CD14-positive monocyte (primary cell): ENCODE data around the gene PTPRN2. TPM values are rescaled to one million over a fixed set of nuclear protein-coding genes. Genes with fewer than 3 reads are reported as not detected.

ENCODE experiments used
- DNase-seq, 3 donors: peaks; one replicate each; pipeline ENCODE4 v3.0.0-alpha.2; 2011 to 2022
- H2AFZ ChIP-seq: 2 replicates; pipeline ENCODE4 v1.6.0; 2012; ENCODE audit warnings: mild to moderate bottlenecking, low read depth, low read length, inconsistent platforms; ENCODE audit not compliant: insufficient read depth, poor library complexity, severe bottlenecking
- H3K27ac ChIP-seq, 2 donors: 1 replicate in 1 of 2; 2 replicates in 1 of 2; pipeline ENCODE4 v1.5.1; 2012 to 2013; ENCODE audit warnings: low read length in 2 of 2, control low read depth in 1 of 2, inconsistent platforms in 1 of 2, low read depth in 1 of 2, mild to moderate bottlenecking in 1 of 2
- H3K27me3 ChIP-seq, 2 donors: one replicate each; pipeline versions ENCODE4 v1.6.0 to v1.6.1; 2011 to 2013; ENCODE audit warnings: low read length in 2 of 2; ENCODE audit not compliant: control insufficient read depth in 2 of 2, insufficient read depth in 2 of 2
- H3K36me3 ChIP-seq, 2 donors: replicated peaks in 1 of 2; 1 replicate in 1 of 2; 2 replicates in 1 of 2; pipeline versions ENCODE4 v1.5.1 to v1.6.1; 2012 to 2013; ENCODE audit warnings: low read length in 2 of 2, control low read depth in 1 of 2, inconsistent platforms in 1 of 2, mild to moderate bottlenecking in 1 of 2; ENCODE audit not compliant: insufficient read depth in 2 of 2, control insufficient read depth in 1 of 2
- H3K4me1 ChIP-seq, 2 donors: 1 replicate in 1 of 2; 2 replicates in 1 of 2; pipeline versions ENCODE4 v1.5.1 to v1.6.1; 2012 to 2013; ENCODE audit warnings: low read length in 2 of 2, control low read depth in 1 of 2, inconsistent platforms in 1 of 2, mild to moderate bottlenecking in 1 of 2, moderate library complexity in 1 of 2; ENCODE audit not compliant: insufficient read depth in 2 of 2, control insufficient read depth in 1 of 2
- H3K4me2 ChIP-seq: replicated peaks from 2 replicates; pipeline ENCODE3; 2012; ENCODE audit warnings: low read length, moderate library complexity, mild to moderate bottlenecking; ENCODE audit not compliant: poor library complexity, severe bottlenecking; ENCODE audit errors: extremely low read depth
- H3K4me3 ChIP-seq, 3 experiments: fragments of 200-600 bp in 1 of 3; sonication (generic) in 1 of 3; replicated peaks in 1 of 3; 1 replicate in 2 of 3; 2 replicates in 1 of 3; pipeline ENCODE4 v1.5.1; 2011 to 2013; ENCODE audit warnings: low read length in 3 of 3, mild to moderate bottlenecking in 3 of 3, control low read depth in 2 of 3, low read depth in 2 of 3, inconsistent platforms in 1 of 3, moderate library complexity in 1 of 3
- H3K79me2 ChIP-seq: 2 replicates; pipeline ENCODE4 v1.6.0; 2012; ENCODE audit warnings: mild to moderate bottlenecking, control low read depth, inconsistent platforms, low read length, moderate library complexity; ENCODE audit not compliant: insufficient read depth
- H3K9ac ChIP-seq: 2 replicates; pipeline ENCODE4 v1.6.0; 2017; ENCODE audit warnings: low read length, mild to moderate bottlenecking; ENCODE audit not compliant: insufficient read depth, poor library complexity, severe bottlenecking
- H3K9me3 ChIP-seq, 2 donors: replicated peaks in 1 of 2; 1 replicate in 1 of 2; 2 replicates in 1 of 2; pipeline versions ENCODE4 v1.5.1 to v1.6.1; 2012 to 2013; ENCODE audit warnings: low read length in 2 of 2, control low read depth in 1 of 2; ENCODE audit not compliant: control insufficient read depth in 1 of 2, insufficient read depth in 1 of 2
- H4K20me1 ChIP-seq: 2 replicates; pipeline ENCODE4 v1.6.0; 2012; ENCODE audit warnings: mild to moderate bottlenecking, low read length, control low read depth, moderate library complexity; ENCODE audit not compliant: insufficient read depth
- H3K27ac Mint-ChIP-seq, 7 donors: one replicate each; pipeline ENCODE4 v1.8.0; 2020; ENCODE audit warnings: mild to moderate bottlenecking in 7 of 7, mixed read lengths in 7 of 7, moderate library complexity in 6 of 7, inconsistent platforms in 2 of 7
- H3K27me3 Mint-ChIP-seq, 3 donors: one replicate each; pipeline ENCODE4 v1.8.0; 2021 to 2022; ENCODE audit warnings: low read depth in 3 of 3, mild to moderate bottlenecking in 3 of 3, mixed read lengths in 3 of 3, moderate library complexity in 3 of 3, inconsistent platforms in 1 of 3
- H3K36me3 Mint-ChIP-seq, 2 donors: one replicate each; pipeline ENCODE4 v1.8.0; 2020; ENCODE audit warnings: mixed read lengths in 2 of 2, inconsistent platforms in 1 of 2, mild to moderate bottlenecking in 1 of 2
- H3K4me1 Mint-ChIP-seq: one replicate; pipeline ENCODE4 v1.8.0; 2020; ENCODE audit warnings: mild to moderate bottlenecking, mixed read lengths
- H3K4me3 Mint-ChIP-seq, 2 donors: one replicate each; pipeline ENCODE4 v1.8.0; 2020; ENCODE audit warnings: mild to moderate bottlenecking in 2 of 2, mixed read lengths in 2 of 2, moderate library complexity in 1 of 2
- H3K9me3 Mint-ChIP-seq, 7 donors: one replicate each; pipeline ENCODE4 v1.8.0; 2020 to 2022; ENCODE audit warnings: mixed read lengths in 7 of 7, mild to moderate bottlenecking in 6 of 7, moderate library complexity in 6 of 7, inconsistent platforms in 2 of 7
- CTCF ChIP-seq: fragments of 200-600 bp; IDR thresholded peaks from one replicate; pipeline ENCODE4 v1.8.0; 2022; ENCODE audit warnings: antibody characterized with exemption, mild to moderate bottlenecking
- WGBS: methylation state at CpG from one replicate; pipeline ENCODE4 v1.1.5; 2013; ENCODE audit warnings: missing lambda C conversion rate; ENCODE audit not compliant: insufficient coverage; 5-methylcytosine and 5-hydroxymethylcytosine counted together
- intact Hi-C, 2 donors: fragments of 100-400 bp; cut with micrococcal nuclease; formaldehyde crosslinking; loops; one replicate each; pipeline versions ENCODE4 v1.15.0 to v1.15.1; 2023
- polyA plus RNA-seq, 3 donors: library from polyadenylated mRNA; depleted of rRNA in 1 of 3; unstranded in 2 of 3; stranded (reverse) in 1 of 3; fragments of 300-500 nt in 2 of 3; fragments of >200 nt in 1 of 3; fragmentation: Illumina TruSeq in 2 of 3; gene quantifications; 1 replicate in 2 of 3; 2 replicates in 1 of 3; pipeline ENCODE4 v1.2.3, GENCODE V29; 2012 to 2021

PTPRN2 gene
- polyA plus RNA-seq, 3 donors, result 0.25 to 1.4 (median 0.97) TPM

GRCh38 chr7:157997471-157997870, 590.2 kb downstream of the PTPRN2 start:
- no peaks in the 10 kb centered on the region for H4K20me1 ChIP-seq
- Mint-ChIP-seq H3K36me3 (no peaks in the 10 kb centered on the region), H3K4me1 (no peaks in the 10 kb centered on the region), H3K9me3 (peaks cover 0 to 8% (median 0%) of the 10 kb centered on the region in 7 donors), H3K27me3 (peaks cover 2 to 6% (median 6%) of the 10 kb centered on the region in 3 donors), H3K4me3 (no peak overlapping the region), H3K27ac (no peak overlapping the region)
- H3K36me3 ChIP-seq, result no peaks in the 10 kb centered on the region
- no peak overlapping the region for H2AFZ ChIP-seq
- no peak for TF ChIP-seq CTCF
- no peaks in the 10 kb centered on the region for H3K79me2 ChIP-seq
- DNase-seq, result no peak
- WGBS, result 72% methylated on average over 4 of the region's 5 CpGs
- H3K27ac ChIP-seq, result no peak overlapping the region
- H3K9me3 ChIP-seq, result no peaks in the 10 kb centered on the region
- H3K27me3 ChIP-seq, result no peaks in the 10 kb centered on the region
- intact Hi-C loops, result no loop called here
- H3K4me1 ChIP-seq, result no peaks in the 10 kb centered on the region
- H3K4me2 ChIP-seq, result no peak overlapping the region
- H3K4me3 ChIP-seq, result no peak overlapping the region
- H3K9ac ChIP-seq, result no peak overlapping the region

GRCh38 chr7:157997080-157997440, 590.6 kb downstream of the PTPRN2 start:
- Histone ChIP-seq H3K4me3 (no peak overlapping the region), H3K79me2 (no peaks in the 10 kb centered on the region), H3K27me3 (no peaks in the 10 kb centered on the region), H2AFZ (no peak overlapping the region), H3K9me3 (no peaks in the 10 kb centered on the region), H3K4me2 (no peak overlapping the region), H4K20me1 (no peaks in the 10 kb centered on the region), H3K27ac (no peak overlapping the region), H3K4me1 (no peaks in the 10 kb centered on the region), H3K36me3 (no peaks in the 10 kb centered on the region), H3K9ac (no peak overlapping the region)
- DNase-seq, result no peak
- Mint-ChIP-seq H3K4me3 (no peak overlapping the region), H3K9me3 (peaks cover 0 to 8% (median 0%) of the 10 kb centered on the region in 7 donors), H3K36me3 (no peaks in the 10 kb centered on the region), H3K27me3 (peaks cover 2 to 6% (median 2%) of the 10 kb centered on the region in 3 donors), H3K4me1 (no peaks in the 10 kb centered on the region), H3K27ac (no peak overlapping the region)
- WGBS, result 95% methylated on average over 7 of the region's 8 CpGs
- intact Hi-C loops, result no loop called here
- TF ChIP-seq CTCF, result no peak
